Loucy (cell line): Measurements from ENCODE around the gene GPT2.

Source experiments
- EZH2phosphoT487 ChIP-seq: fragments of 200-600 bp; IDR thresholded peaks from 2 replicates; pipeline ENCODE4 v1.6.1; 2018; ENCODE audit warnings: antibody characterized with exemption, mild to moderate bottlenecking, moderate library complexity, borderline replicate concordance
- TF ChIP-seq, protein P1 (sequence below): fragments of 200-600 bp; sonication (generic); conservative IDR thresholded peaks from 2 replicates; pipeline ENCODE4 v1.5.1; 2014; ENCODE audit warnings: mild to moderate bottlenecking, antibody characterized with exemption, low read length

- TF ChIP-seq EZH2phosphoT487: no peak
- TF ChIP-seq, protein P1, sequence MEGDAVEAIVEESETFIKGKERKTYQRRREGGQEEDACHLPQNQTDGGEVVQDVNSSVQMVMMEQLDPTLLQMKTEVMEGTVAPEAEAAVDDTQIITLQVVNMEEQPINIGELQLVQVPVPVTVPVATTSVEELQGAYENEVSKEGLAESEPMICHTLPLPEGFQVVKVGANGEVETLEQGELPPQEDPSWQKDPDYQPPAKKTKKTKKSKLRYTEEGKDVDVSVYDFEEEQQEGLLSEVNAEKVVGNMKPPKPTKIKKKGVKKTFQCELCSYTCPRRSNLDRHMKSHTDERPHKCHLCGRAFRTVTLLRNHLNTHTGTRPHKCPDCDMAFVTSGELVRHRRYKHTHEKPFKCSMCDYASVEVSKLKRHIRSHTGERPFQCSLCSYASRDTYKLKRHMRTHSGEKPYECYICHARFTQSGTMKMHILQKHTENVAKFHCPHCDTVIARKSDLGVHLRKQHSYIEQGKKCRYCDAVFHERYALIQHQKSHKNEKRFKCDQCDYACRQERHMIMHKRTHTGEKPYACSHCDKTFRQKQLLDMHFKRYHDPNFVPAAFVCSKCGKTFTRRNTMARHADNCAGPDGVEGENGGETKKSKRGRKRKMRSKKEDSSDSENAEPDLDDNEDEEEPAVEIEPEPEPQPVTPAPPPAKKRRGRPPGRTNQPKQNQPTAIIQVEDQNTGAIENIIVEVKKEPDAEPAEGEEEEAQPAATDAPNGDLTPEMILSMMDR: peak; percentile 75
These were observed 63.9 kb downstream of the GPT2 start for GRCh38 chr16:46947900-46948547.
